Fibroblast of lung (primary cell): Measurements from ENCODE around the gene GCLC.

ENCODE experiments used
- EZH2 ChIP-seq: IDR thresholded peaks from 2 replicates; pipeline ENCODE4 v1.5.1; 2012; ENCODE audit warnings: low read length, control low read depth, mild to moderate bottlenecking; ENCODE audit errors: missing control alignments
- TF ChIP-seq, protein P1 (sequence below), 2 donors: IDR thresholded peaks in 1 of 2; conservative IDR thresholded peaks in 1 of 2; 1 replicate in 1 of 2; 2 replicates in 1 of 2; pipeline ENCODE4 v1.5.1; 2011 to 2012; ENCODE audit warnings: low read length in 2 of 2, control low read depth in 1 of 2, inconsistent platforms in 1 of 2, low read depth in 1 of 2, mild to moderate bottlenecking in 1 of 2

DNA sequence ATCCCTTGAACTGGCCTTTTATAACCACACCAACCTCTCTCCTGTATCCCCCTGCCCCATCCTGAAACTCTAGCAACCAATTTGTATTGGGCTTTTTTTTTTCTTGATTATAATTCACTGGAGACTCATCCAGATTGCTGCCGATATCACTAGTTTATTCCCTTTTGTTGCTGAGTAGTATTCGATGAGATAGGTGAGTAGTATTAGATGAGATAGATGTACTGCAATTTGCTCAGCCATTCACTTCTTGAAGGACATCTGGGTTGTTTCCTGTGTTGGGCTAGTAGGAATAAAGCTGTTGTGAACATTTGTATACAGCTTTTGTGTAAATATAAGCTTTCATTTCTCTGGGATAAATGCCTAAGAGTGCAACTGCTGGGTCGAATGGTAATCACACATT, 58.2 kb downstream of the GCLC start:
- TF ChIP-seq, protein P1, sequence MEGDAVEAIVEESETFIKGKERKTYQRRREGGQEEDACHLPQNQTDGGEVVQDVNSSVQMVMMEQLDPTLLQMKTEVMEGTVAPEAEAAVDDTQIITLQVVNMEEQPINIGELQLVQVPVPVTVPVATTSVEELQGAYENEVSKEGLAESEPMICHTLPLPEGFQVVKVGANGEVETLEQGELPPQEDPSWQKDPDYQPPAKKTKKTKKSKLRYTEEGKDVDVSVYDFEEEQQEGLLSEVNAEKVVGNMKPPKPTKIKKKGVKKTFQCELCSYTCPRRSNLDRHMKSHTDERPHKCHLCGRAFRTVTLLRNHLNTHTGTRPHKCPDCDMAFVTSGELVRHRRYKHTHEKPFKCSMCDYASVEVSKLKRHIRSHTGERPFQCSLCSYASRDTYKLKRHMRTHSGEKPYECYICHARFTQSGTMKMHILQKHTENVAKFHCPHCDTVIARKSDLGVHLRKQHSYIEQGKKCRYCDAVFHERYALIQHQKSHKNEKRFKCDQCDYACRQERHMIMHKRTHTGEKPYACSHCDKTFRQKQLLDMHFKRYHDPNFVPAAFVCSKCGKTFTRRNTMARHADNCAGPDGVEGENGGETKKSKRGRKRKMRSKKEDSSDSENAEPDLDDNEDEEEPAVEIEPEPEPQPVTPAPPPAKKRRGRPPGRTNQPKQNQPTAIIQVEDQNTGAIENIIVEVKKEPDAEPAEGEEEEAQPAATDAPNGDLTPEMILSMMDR (conservative IDR thresholded peaks at IDR 0.05 in 1 of 2, IDR thresholded peaks at IDR 0.05 in 1 of 2; ENCODE audit: low read depth in 1 of 2, low read length in 2 of 2), result no peak
- no peak for TF ChIP-seq EZH2
